AG20443 (cell line): Measurements from ENCODE around the gene DCXR.
A peak's percentile ranks its signal among the peaks of the same experiment; 100 is the strongest.

Experiments used
- DNase-seq: peaks from one replicate; pipeline ENCODE4 v3.0.0; 2012; ENCODE audit warnings: low spot score, mixed read lengths

DCXR gene

DNA sequence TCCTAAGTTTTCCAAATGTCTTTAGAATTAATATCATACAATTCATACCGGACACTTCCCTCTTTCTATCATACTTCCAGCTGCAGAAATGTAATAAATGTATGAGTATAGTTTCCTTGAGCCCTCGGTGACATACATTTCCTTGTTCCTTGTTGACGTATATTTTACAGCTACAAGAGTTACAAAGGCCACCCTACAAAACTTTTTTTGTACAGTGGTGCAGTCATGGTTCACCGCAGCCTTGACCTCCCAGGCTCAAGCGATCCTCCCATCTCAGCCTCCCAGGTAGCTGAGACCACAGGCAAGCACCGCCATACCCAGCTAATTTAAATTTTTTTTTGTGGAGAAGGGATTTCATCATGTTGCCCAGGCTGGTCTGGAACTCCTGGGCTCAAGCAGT, 35.3 kb upstream of the DCXR start:
- no peak for DNase-seq

DNA sequence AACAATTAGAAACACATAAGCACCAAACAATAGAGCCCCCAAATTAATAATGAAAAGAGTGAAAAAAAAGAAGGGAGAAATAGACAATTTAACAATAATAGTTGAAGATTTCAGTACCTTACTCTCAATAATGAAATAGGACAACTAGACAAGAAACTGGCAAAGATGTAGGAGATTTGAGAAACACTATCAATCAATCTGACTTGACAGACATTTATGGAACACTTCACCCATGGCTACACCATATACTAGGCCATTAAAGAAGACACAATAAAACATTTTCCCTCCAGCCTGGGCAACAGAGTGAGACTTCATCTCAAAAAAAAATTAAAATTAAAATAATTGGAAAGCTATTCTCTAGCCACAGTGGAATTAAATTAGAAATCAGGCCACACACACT, 33.1 kb upstream of the DCXR start:
- DNase-seq = no peak

DNA sequence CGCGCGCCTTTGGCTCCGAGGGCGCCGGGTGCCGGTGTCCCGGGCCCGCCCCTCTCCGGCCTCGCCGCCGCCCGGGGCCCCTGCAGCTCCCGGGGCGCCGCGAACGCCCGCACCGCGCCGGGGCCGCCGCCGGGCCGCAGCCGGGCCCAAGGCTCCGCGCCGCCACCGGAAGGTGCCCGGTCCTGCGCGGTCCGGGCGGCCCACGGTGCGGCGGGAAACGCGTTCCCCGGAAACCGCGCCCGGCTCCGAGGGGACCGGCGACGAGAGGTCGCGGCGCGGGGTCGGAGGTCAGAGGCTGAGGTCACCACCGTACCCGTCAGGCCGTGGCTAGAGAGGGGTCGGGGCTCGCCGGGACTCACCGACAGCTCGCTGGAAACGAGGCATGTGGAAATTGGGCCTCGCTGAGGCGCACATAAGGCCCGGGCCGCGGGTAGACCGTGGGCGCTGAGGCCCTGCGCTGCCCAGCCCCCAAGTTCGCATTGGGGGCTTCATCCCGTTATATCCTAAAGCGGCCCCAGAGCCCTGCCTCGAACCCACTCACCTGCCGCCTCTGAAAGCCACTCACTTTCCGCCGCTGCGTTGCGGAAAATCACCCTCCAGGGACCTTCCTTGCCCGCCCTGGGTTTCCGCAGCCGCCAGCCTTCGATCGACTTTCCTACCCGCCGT, 28.3 kb upstream of the DCXR start, which contains the start of gene DUS1L:
Gene DUS1L, minus strand, starts transcription at position 167 of the 666 bp plus-strand sequence. CDS start 745 bp downstream, outside the sequence.
- DNase-seq = peak; percentile 97

DNA sequence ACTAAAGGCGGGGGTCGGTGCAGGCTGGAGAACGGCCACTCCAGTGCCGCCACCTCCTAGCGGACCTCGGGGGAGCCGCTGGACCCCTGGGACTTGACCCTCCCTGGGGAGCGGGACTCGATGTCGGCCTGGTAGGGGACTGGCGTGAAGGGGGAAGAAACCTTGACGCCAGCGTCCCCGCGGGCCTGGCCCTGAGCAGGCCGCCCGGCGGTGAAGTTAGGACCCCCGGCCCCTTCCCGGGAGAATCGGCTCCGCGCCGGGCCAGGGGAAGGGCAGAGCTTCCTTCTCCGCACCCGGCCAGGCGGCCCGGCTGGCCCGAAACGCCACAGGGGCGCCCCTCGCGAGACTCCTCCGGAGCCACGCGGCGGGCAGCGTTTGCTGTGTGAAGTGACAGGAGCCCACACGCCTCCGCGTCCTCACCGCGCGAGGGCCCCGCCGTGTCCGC, 27.7 kb upstream of the DCXR start:
- DNase-seq = no peak

DNA sequence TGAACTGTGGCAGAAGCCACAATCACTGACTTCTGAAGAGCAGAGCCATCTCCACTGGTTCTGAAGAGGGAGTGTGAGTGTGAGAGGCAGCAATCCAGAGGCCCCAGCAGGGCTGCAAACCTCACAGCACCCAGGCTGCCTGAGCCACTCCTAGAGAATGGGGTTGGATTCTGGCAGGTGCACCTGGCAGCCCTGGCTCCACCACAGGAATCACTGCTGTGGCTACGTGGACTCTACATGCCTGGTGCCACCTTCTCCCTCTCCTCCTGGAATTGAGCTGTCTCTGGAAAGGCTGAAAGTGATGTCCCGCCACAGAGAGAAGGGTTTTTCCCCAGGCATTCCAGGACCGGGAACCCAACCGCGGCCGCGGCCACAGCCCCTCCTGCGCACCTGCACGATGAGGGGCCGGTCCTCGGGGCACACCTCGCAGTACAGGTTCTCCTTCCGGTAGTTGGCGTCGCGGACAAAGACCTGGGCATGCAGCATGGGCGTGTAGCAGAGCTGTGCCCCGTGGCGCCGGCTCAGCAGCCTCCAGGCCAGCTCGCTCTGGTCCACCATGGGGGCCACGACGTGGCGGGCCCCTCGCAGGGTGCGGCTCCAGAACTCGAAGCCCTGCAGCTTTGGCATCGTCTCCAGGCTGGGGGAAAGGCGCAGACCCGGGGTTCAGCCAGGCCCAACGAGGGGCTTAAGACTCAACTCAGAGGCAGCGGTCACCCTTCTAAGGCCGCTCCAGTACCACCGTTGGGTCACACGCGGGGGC, 27.1 kb upstream of the DCXR start:
- DNase-seq = no peak

DNA sequence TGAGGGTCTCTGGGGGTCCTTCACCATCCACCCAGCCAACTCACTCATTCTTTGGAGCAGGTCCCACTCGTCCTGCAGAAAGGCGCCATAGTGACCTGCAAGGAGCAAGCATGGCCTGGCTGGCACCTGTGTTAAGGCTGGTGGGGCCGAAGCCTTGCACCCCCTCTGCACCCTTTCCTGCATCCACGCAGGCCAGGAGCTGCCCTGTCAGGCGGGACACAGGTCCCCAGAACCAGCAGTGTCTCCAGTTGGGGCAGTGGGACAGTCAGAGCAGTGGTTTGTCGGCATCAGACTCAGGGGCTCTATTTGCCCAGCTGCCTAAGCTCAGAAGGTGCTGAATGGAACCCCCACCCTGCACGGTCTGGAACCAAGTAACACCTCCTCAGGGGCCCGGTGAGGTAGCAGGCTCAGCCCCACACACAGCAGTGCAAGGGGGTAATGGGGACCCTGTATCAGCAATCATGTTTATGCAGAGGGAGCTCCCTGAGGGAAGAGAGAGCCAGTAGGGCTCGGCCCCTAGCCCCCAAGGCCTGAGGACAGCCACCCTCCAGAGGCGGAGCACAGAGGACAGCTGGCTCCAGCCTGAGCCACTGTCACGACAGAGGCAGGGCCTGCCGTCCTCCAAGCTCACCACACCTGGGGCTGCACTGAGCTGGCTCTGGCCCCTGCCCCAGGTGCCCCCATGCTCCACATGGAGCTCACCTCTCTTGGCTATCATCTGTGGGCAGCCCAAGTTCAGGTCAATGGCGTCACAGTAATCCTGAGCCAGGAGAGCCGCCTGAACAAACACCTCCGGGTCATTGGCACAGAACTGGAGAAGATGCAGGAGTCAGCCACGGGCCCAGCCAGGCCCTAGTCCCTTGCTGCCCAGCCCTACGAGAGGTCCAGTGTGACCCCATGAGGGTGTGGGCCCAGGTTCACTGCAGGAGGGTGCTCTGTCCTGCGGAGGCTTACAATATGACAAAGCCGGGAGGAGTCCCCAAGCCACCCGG, 26.2 kb upstream of the DCXR start:
- DNase-seq = no peak

DNA sequence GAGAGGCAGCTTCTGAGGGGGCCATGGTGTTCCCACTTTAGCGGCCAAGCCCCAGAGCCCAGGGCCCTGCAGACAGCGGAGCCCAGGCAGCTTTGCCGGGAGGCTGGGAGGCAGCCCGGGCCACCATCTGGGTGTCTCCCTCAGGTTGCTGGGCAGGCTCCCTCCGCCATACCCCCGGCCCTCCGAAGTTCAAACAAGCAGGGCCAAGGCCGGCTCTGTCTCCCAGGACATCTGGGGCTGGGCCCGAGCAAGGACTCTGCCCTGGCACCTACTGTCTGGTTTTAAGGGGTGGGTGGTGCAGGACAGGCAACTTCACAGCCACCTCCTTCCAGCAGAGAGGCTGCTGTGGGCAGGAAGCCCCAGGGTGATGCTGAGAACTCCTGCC, 25.5 kb upstream of the DCXR start:
- DNase-seq = no peak

DNA sequence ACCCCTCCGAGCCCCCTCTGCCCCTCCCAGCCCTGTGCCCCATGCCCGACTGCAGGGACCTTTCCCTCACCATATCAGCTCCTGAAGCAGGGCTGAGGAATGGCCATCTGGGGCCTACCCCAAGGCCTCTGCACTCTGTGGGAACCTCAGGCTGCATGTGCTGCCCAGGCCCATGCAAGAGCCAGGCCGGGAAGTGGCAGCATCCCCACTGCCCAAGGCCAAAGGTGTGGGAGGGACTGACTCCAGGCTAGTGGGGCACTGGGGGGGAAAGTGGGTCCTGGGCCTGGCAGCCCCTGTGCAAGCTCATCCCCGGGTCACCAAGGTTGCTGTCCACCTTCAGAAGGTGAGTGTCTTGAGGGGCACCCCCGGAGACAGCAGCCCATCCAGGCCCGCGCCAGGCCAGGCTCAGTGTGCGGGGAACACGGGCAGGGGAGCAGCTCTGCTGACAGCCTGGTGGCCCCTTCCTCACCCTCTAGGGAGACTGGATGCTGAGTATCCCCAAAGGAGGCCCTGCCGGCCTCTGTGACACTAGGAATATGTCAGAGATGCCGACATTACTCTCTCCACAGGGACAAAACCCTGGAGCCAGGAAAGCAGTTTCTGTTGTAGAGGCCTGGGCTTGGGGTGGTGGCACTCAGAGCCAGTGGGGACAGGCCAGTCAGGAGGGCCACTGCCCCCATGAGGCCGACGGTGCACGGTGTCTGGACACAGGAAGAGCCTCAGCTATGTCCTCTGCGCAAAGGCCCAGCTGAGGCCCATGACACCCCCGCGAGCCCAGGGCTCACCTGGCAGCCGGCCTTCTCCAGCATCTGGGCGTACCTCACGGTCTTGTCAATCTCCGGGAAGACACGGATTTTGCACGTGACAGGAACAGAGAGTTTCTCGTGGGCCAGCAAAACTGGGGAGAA, 24.8 kb upstream of the DCXR start:
- DNase-seq = no peak

DNA sequence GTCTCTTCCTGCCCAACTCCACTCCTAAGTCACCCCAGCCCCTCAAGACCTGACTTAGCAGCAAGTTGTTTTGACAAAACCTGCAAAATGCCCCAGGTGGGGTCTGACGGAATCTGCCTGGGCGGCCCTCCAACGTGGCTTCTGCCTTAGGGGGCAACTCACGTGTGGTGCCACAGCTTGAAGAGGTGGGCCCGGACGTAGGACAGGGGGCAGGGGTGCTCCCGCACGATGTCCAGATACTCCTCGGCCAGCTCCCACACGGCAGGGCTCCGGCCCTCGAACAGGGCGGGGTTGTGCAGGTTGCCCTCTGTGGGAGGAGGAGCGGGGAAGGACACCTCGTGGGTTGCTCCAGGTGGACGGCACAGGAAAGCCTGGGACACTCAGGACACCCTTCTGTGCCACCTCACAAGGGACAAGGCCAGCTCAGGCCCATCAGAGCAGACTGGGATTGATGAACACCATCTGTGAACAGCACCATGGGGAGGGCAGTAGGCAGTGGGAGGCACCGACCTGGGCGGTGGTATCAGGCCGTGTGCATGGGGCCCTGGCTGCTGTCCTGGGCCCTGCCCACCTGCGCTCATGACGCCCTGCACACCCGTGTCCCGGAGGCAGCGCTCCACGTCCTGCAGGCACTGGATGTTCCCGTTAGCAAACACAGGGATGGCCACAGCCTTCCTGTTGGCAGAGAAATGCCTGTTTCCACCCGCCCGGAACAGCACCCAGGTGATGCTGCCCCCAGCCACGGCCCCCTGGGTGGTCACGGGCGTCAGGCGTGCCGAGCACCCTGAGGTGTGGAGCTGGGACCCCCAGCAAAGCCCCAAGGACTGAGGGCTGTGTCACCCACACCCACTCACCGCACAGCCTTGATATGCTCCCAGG, 23.8 kb upstream of the DCXR start:
- no peak for DNase-seq

DNA sequence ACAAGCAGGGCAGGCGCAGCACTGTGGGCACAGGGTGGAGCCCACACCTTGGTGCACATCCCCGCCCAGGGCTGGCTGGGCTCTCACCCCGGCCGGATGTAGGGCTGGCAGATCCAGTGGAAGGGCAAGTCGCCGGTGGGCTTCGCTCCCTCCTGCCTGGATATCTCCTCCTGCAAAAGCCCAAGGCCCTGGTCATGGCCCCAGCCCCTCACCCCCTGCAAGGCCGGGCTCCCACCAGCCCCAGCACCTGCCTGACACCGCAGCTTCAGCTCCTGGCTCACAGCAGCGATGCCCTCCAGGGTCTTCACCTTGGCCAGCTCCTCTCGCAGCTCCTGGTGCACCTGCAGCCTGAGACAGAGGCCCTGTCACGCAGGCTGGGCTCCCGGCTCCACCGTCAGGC, 23.1 kb upstream of the DCXR start:
- DNase-seq = no peak

DNA sequence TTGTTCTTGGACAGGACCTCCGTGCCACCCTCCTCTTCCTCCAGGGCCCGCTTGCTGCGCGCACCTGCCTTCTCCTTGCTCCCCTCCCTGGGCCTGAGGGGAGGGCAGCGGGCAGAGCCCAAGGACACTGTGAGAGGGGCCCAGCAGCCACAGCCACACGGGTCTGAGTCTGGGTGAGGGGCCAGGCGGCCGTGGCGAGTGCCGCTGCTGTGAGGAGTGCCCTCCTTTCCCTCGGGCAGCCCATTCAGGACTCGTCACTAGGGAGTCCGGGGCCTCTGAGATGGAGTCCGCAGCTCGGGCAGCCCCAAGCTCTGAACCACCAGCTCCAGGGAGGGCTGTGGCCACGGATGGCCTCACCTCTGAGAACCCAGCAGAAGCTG, 22.5 kb upstream of the DCXR start:
- no peak for DNase-seq

DNA sequence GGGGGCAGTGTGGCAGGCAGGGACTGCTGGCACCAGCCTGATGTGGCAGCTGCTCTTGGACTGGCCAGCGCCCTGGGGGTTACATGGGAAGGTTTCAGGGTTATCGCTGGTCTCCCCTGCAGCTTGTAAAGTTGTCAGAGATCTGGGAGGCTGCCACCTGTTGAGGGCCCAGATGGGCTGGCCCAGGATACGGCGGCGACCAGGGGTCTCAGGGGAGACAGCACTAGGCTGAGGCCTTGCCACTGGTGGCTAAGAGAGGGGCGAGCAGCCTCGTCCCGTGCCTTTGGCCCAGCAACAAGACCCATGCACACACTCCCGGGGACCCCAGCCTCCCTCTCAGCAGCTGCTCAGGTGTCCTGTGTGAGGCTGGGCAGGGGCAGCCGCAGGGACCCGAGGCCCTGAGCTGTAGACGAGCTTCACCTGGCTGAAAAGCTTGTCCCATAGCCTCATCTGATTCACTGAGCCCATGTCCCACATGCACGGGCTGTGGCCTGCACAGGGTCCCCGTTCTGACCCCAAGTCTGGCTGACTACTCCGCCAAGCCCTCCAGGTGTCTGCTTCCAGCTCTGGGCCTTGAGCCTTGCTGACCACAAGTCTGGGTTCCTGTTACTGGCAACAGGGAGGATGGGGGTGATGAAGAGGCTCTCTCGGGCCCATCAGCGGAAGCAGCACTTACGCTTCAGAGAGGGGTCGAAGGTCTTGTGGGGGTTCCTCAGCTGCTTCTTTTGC, 21.9 kb upstream of the DCXR start:
- DNase-seq = no peak

DNA sequence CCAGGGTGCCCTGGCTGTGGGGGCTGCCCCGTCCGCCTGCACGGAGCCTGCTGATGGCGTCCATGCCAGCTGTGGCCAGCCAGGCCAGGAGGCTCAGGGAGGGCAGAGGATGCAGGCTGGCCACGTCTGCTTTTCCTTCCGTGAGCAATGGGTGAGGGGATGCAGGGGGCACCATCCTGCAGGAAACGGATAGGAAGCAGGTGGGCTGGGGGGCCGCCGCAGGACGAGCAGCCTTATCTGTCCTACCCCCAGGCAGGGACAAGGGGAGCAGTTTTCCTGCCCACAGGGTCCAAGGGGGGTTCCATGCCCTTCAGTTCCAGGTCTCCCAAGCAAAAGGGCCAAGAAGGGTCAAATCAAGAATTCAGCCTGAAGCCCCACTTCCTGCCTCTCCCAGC, 21.4 kb upstream of the DCXR start:
- DNase-seq = no peak

DNA sequence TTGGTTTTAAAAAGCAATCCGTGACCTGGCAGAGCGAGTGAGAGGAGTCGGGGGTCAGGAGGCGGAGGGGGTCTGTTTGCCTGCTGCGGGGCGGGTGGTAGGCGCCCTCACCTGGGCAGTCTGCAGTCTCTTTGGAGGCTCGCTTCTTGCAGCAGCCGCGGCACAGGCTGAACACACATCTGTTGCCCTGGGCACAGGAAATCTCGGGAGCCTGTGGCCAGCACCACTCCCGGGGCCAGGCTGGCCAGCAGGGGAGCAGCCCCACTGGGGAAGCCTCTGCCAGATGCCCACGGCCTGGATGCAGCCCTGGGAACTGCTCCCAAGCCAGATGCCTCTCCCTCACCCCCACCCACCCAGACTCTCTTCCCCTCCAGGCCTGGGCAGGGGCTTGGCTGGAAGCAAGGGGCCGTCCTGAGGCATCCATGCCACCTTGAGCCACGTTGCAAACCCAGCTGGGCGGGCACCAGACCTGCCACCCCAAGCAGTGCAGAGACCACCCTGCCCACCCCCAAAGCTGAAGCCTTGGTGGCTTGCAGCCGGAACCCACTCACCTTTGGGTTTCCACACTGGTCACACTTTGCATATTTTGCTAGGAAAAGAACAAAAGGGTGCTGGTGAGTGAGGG, 20.8 kb upstream of the DCXR start:
- DNase-seq = no peak

DNA sequence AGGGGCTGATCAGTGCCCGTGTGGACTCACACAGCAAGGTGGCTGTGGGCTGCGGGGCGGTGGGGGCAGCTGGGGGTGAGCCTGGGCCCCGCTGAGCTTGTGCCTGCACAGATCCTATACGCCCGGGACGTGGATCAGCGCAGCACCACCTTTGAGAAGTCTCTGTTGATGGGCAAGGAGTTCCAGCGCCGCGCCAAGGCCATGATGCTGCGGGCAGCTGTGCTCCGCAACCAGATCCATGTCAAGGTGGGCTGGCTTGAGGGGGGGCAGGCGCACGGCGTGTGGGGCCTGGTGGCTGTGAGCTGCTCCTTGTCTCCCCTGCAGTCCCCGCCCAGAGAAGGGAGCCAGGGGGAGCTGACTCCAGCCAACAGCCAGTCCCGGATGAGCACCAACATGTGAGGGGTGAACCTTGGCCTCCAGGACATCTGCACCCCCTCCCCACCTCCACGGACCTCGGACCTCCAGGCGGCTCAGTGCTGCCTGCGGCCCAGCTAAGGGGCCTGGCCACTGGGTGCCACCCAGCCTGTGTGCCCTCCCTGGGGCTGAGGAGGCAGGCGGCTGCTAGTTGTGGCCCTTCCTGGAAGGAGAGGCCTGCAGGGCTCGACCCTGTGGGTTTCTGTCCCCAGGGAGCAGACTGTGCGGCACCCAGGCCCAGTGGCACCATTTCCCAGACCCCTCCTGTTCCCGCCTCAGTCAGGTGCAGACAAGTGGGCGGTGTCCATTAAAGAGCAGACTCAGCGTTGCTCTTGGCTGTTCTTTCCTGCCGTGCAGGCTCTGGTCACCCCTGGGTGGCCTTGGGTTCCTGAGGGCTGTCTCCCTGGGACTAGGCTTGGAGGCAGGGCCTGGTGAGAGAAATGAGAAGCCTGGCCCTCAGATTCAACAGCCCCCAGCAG, 19.5 kb upstream of the DCXR start:
- no peak for DNase-seq

DNA sequence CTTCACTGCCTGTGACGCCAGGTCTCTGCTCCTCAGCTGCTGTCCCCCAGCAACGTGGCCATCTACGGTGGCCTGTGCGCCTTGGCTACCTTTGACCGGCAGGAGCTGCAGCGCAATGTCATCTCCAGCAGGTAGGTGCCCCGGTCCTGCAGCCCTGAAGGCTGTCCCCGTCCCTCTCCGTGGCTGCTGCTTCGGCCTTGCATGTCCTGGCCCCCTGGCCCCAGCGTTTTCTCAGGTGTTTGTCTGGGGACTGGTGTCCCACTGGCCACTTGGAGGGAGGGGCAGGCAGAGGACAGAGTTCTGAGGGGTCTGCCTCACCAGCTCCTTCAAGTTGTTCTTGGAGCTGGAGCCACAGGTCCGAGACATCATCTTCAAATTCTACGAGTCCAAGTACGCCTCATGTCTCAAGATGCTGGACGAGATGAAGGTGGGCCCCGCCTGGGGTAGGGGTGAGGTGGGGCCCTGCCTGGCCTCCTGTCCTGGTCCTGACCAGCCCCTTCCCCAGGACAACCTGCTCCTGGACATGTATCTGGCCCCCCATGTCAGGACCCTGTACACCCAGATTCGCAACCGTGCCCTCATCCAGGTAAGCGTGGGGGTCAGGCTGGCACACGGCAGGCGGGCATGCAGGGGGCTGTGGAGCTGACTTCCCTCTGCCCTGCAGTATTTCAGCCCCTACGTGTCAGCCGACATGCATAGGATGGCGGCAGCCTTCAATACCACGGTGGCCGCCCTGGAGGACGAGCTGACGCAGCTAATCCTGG, 18.6 kb upstream of the DCXR start:
- no peak for DNase-seq
